HG02571 (cell line): Measurements from ENCODE around the gene CEP63.

Source experiments
- ATAC-seq: cut with Tn5 transposase; IDR thresholded peaks from one replicate; pipeline ENCODE4 v1.9.1; 2021; ENCODE audit warnings: mild to moderate bottlenecking, moderate library complexity; ENCODE audit not compliant: unreplicated experiment

The CEP63 gene

DNA sequence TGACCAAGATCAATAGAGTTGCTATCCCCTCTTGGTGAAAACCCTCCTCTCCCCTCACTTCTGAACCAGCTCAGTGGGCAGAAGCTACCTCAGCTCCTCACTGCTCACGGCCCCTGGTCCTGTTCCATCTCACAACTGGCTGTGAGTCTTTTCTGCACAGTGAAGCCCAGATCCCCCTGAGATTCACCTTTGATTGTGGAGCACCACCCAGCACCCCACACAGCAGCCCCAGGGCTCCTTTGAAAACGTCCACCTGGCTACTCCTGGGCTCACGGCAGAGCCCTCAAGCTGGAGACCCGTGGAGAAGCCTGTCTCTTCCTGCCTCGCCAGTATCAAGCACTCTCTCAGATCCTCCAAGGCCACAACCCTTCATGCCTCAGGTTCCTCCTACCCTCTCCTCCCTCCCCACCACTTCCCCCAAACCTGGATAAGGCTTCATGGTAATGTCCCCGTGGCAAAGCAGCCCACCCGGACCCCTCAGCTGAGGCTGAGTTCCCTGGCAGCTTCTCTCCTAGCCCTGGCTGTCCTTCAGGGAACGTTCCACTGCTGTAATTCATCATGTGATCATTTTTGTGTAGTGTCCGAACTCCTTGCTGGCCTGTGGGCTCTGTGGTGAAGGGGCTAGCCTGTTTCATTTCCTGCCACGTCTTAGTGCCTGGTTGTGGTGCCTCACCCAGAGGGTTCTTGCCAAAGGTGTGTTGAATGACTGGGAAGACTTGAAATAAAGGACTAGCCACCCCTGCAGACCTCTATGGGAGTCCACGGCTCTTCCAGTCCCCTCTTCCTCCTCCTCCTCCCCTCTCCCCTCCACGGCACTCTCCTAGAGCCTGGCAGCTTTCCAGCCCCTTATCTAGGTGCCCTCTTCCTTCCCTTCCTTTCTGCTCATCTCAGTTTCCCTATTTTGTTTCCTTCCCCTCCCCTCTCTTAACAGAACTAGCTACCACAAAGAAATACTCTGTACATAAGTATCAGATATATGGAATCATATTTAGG, 120.5 kb downstream of the CEP63 start:
- no peak for ATAC-seq

DNA sequence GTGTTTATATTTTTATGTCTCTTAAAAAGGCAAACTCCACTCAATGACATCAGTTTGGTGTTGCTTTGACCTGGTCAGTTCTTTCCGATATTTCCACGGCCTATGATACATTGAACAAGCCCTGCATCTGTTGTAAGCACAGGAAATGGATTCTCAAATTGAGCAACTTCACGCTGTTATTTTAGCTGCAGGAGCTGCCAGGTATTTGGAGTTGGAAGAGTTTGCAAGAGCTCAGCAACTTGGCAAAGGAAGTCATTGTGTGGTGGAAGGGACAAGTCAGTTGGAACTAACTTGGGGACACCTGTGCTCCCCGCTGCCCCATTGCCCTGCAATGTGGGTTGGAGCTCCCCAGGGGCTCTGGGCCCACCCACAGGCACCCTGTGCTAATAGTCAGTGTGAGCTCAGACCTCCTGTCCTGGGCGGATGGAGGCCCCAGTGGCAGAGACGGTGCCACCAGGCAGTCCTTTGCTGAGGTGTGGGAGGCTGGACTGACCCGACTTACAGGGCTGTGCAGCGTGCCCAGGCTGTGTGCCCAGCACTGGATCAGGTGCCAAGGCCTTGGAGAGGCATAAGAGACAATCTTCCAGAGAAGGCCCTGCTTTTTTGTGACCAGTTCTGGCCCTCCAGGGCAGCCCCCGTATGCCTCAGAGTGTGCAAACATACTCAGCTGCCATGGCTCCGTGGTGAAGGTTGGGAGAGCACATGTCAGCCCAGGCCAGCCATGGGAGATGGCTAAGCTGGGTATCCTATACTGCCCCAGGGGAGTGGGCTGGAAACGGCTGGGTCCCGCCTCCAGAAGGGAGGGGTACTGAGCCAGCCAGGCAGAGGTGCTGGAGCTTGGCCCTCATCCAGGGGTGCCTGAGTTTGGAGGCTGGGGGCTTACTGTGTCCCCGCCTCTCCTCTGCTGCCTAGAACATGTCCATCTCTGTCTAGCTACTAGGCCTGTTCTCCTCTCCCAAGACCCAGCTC, 121.5 kb downstream of the CEP63 start:
- ATAC-seq, result no peak

DNA sequence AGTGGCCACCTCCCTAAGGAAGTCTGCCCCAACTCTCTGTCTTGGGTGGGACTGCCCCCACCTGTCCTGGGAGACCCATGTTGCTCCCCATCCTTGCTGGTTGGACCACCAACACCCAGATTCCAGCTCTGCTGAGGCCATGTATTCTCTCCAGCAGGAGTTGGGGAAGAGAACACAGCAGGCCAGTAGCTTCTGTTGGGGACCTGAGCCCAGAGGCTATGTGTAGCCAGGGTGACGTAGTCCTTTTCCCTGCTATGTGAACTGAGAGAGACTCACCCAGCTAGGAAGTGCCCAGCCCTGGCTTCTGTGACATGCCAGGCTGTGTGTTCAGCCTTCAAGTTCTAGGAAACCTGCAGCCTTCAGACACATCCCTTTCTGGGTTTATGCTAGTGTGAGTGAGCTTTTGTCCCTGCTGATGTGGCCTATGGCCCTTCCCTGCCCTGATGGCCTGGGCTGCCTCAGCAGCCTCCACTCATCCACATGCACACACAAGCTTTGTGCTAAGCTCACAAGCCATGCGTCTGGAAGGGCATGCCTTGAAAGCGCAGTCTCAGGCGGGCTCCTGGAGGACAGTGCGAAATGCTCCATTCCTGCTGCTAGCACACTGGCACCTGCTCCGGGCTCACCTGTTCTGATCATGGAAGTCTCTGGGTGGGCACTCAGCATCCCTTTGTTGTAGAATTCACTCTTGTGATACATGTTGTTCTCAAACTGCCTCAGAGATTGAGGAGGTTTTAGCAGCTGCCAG, 122.3 kb downstream of the CEP63 start:
- ATAC-seq, result no peak

DNA sequence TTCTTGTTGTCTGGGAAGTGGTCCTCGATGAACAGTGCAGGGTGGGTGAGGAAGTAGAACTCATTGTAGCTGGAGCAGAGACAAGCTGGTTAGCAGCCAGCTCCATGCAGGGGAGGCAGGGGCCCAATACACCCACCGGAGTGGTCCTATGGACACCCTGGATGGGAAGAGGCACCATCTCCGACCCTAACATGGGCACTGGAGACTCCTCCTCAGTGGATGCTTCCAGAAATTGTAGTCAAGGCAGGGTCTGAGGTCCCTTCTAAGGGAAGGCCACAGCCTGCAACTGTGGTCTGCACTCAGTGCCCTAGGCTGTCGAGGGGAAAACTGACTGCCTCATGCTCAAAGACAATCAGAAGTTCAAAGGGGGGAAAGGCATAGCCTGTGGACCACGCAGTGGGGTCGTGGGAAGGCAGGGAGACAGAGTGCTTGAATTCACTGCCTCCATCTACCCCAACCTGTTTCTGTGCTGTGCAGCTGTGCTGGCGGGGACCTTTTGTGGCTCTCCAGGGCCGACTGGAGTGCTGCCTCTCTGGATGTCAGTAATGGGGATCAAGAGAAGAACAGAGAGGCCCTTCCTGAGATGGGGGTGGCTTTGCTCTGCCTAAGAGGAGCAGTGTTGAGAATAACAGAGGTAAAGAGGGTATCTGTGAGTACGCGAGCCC, 123.0 kb downstream of the CEP63 start:
- ATAC-seq, result no peak

DNA sequence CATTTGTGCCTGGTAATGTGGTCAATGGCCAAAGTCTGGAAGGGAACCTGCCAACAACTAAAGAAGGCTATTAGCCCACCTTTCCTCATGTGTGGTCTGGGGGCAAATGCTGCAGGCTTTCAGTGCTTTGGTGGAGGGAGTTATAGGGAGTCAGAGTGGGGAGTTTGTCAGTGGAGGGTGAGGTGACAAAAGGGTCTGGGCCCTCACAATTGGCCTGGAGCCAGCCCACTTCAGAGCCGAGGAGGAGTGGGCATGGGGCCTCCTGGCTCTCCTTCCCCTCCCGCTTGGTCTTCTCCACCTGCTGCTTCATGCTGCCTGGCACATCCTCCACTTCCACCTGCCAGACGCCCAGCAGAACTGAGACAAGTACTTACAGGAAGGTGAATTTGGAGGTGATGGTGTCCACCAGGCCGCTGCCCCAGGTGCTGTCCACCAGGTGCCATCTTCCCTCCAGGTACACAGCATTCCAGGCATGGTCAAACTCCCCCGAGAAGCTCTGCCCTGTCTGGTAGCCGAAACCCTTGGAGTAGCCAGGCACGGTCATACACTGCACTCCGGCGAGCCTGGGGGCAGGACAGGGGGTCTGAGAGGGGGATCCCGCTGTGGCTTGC, 124.1 kb downstream of the CEP63 start:
- ATAC-seq, result no peak

DNA sequence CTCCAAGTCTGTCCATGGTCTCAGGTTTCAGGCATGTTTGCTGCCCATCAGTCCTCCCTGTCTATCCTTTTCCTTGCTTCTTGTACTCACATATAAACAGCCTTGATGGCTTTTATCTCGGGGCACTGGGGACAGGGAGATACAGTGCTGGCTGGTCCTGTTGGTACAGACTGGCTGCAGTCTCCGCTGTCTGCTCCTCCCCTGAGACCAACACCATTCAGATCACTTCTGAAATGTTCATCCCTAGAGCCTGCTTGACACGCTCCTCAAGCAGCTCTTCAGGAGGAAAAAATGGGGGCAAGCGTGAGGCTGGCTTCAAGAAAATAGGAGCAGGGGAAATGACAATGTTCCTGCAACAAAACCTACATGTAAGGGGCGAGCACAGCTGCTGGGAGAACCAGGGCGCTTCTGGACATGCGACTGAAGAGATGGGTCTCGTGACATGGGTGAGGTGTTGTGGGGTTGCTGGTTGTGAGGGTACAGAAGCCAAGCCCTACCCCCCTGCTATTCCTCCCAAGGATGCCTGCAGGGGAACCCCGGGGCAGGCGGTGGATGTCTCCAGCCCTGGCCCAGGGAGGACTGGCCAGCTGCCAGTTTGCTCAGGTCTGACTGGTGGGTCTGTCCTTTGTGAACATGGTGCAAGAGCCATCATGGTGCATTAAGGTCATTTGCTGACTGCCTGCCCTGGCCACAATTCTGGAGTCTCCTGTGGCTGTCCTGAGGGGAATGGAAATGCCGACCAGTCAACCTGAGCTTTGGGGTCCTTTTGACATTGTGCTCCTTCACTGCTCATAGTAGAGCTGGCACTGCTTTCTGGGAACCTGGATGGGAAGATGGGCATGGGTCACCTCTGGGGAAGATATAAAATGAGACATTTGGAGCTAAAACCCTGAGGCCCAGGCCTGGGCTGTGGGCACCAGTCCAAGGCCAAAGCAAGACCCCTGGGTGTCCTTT, 124.9 kb downstream of the CEP63 start:
- no peak for ATAC-seq

DNA sequence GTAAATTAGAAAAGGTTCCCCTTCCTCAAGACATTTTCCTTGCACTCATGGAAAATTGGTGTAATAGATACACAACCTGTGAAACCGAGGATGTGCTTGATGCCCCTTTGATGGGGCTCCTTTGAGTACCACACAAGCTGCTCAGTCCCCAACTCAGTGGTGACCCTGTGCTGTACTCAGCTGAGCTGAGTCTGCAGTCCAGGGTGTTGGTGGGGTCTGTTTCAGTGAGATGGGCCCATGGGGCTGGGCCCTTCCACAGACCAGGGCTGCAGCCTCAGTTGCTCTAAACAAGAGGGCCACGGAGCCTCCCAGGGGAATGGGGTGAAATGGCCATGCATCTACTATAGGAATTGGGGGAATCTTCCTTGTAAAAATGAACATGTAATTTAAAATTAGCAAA, 125.7 kb downstream of the CEP63 start:
- no peak for ATAC-seq

DNA sequence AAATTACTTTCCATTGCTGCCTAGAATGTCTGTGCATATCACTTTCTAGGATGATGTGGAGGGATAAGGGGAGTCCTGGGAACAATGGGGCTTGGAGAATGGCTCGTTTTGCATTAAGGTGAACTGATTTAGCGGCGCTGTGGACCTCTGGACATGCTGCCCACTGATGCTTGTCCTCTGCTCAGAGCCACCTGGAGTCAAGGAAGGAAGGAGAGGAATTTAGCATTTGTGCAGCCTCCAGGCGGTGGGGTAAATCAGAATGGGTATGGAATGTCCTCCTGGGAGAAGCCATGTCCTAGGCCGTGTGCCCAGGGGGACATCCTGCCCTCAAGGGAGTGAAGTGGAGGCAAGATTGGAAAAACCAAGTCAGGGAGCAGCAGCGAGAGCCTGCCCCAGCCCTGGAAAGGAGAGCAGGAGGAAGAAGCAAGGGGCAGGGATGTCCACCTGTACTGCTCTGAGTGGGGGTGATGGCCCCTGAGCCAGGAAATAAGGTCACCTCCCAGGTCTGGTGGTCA, 127.2 kb downstream of the CEP63 start:
- ATAC-seq, result no peak

DNA sequence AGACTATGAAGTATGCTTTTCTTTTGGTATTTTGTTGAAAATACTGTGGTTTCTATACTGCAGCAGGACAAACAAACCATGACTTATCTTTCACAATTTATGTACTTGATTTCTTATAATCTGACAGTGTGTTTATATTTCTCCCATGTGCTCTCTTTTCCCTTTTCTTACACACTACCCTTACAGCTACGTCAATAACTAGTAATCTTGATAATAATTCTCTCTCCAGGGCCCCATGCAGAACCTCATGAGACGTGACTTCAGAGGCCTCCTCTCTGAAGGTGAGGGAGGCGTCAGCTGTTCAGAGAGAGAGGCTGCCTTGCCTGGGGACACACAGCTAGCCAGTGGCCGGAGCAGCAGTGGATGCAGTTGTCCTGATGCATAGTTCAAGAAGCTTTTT, 129.1 kb downstream of the CEP63 start:
- no peak for ATAC-seq

DNA sequence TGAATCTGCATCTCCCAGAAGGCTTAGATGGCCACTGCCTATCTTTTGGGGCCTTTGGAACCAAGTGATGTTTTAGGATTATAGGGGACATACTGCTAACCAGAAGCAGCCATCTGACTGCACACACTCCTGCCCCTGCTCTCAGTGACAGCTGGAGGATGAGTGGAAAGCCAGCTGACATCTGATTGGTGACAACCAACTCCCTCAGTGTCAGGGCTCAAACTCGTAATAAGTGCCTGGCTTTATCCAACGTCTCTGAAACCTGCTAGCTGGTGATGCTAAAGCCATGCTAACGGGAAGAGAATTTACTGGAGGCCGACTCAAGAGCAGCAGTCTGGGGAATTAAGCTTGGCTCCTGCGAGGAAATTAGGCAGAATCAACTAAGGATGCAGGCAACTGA, 129.9 kb downstream of the CEP63 start:
- ATAC-seq, result no peak

DNA sequence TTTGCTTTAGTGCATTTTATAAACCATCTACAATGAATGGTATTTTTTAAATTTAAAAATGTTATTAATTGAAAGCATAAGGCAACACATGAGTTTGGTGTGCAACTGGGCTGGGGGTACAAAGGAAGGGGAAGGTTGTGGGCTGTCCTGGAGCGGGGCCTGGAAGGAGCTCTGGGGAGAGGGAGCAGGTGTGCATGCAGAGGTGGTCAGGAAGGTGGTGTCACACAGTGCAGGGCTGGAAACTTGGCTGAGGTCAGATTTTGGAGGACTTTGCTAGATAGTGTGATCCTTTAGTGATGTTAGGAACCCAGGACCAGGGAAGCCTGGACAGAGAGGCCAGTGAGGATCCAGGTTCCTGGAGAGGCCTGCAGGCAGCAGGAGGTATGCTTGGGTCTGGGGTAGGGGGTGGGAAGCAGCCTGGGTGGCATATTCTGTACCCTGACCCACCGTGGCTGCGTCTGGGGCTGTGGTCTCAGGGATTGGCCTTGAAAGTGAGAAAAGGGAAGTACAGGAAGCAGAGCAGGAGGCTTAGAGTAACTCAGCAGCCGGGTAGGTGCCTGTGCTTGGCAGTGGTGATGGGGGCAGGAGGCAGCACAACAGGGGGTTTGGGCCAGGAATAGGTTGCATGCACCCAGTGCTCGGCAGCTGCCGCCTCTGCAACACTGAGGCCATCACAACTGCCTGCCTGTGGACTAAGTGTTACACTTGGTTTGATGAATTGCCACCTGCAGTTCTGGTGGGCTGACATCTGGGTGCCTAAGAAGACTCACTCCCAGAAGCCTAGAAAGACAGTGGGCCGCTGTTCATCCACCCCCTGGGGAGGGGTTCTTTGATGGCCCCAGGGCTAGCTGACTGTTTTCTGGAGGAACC, 132.0 kb downstream of the CEP63 start:
- no peak for ATAC-seq

DNA sequence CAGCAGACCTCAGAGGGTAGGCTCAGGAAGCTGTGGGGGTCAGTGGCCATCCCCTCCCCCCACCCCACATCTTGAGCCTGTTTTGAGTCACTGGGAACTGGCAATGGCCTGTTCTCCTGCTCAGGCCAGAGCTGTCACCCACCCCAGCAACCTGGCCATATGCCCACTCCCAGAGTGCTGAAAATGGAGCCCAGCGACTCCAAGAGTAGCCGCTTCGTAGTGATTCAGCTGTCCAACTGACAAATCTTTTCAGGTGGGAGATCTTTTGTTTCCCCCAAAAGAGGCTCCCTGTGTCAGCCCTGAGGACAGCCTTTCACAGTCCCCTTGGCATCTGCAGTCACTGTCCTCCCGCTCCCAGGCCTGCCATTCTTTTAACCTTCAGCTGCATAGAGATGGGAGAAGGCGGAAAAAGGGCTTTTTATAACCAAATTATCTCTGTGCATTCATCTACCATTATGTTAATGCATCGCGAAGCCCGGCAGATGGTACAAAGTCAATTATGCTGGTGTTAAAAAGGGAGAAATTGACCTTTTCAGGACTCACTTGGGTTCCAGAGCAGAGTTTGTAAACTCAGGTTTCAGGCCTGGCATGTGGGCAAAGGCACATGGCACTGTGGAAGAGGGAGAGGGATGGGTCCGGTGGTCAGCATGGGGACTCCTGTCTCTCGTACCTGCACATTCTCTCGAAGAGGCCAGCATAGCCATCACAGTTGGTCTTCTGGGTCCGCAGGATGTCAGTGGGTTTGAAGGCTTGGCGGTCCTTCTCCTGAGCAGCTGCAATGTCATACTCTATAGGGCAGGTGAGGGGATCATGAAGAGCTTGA, 132.8 kb downstream of the CEP63 start:
- no peak for ATAC-seq

DNA sequence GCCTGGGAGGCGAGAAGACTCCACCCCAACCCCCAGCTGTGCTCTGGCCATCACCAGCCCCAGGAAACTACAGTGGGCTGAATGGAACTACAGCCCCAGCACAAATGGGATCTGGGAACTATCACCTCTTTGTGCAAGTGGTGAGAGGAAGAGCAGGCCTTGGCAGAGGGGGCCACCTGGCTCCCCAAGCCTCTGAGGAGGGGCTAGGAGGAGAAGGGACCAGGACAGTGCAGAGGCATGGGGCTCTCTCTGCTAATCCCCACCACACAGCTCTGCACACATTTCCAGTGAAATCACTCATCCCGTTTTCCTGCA, 133.4 kb downstream of the CEP63 start:
- ATAC-seq, result no peak

DNA sequence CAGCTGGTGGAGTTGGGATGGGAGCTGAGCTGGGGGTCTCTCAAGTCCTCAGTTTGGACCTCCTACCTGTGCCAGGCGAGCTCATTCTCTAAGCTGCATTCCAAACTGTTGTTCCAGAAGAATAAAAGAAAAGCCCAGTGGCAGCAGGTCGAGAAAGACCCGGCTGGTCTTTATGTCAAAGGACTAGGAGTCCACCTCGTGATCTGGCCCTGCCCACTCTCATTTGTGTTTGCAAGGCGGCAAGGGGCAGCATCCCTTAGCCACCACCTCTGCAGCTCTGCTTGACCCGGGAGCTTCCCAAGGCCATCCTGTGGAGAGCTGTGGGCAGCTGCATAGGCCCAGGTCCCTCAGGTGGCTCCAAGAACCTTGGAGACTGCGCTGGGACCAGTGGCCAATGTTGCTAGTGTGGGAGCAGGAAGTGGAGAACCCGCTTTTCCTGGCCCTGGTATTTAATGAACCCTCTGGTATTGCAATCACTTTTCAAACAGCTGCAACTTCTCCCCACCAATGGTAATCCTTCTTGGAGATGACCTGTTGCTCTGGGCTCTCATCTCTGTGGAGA, 134.1 kb downstream of the CEP63 start:
- no peak for ATAC-seq

DNA sequence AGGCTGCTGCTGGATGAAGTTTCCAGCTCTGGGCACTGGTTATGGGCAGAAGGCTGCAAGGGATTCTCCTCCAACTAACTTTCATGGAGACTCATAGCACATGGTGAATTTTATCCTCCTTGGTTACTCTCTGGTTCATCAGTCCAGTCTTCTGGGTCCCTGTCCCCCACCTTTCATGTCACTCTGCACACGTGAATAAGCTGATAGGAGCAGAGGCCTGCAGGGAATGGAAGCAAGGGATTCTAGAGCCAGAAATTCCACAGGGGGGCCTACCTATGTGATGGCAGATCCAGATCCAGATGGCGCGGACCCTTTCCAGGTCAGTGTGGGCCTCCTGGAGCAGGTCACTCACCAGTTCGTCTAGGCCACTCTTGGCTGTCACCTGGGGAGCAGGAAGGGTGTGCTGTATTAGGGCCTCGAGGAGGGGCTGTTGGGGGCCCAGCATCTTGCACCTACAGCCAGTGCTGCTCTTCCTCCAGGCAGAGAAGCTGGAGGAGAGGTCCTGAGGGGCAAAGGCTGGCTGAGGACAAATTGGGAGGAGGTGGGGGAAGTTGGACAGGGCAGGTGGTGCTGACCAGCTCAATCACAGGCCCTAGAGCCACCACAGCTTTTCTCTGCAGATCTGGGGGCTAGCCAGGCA, 134.7 kb downstream of the CEP63 start:
- ATAC-seq, result no peak

DNA sequence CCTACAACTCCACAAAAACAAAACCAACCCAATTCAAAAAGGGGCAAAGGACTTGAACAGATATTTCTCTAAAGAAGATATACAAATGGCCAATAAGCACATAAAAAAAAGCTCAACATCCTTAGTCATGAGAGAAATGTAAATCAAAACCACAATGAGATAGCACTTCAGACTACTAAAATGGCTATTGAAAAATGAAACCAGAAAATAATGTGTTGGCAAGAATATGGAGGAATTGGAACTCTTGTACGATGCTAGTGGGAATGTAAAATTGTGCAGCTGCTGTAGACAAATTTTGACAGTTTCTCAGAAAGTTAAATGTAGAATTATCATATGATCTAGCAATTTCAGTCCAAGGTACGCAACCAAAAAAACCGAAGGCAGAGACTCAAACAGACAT, 136.0 kb downstream of the CEP63 start:
- ATAC-seq, result no peak
